22Rv1 (cell line): ENCODE measurements around the gene MAP9.
"Not testable (repeated sequence)": the region's sequence is repeated elsewhere in the genome, so short reads cannot be mapped to it uniquely, and the experiment has no call there.

Experiments
- H3K27ac ChIP-seq: fragments of 450-650 bp; 2 replicates; pipeline ENCODE4 v1.5.1; 2017
- ZFX ChIP-seq: fragments of 450-650 bp; IDR thresholded peaks from 2 replicates; pipeline ENCODE4 v1.6.1; 2017; ENCODE audit warnings: antibody characterized with exemption, borderline replicate concordance
- TF ChIP-seq, protein P1 (sequence below): fragments of 450-650 bp; IDR thresholded peaks from 2 replicates; pipeline ENCODE4 v1.5.1; 2017; ENCODE audit warnings: mild to moderate bottlenecking

MAP9 gene

DNA sequence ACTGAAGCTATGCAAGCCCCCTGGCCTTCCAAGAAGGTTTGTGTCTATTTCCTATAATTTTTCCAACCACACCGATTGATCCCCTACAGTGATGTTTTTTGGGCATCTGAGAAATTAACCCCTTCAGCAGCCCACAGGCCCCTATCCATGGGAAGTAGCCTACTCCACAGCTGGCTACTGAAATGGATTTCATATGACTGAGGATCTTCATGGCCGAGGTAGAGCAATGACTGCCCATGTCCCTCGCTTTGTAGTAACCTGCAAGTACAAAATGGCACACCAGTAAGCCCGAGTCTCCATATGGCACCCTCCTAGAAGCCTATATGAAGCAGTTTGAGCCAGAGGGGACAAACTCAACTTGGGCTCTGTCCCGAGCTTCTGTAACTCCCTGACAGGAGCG, 36.8 kb downstream of the MAP9 start:
- no peak for TF ChIP-seq ZFX
- H3K27ac ChIP-seq = no peak overlapping the region; the same call in 1 of the 2 replicates

DNA sequence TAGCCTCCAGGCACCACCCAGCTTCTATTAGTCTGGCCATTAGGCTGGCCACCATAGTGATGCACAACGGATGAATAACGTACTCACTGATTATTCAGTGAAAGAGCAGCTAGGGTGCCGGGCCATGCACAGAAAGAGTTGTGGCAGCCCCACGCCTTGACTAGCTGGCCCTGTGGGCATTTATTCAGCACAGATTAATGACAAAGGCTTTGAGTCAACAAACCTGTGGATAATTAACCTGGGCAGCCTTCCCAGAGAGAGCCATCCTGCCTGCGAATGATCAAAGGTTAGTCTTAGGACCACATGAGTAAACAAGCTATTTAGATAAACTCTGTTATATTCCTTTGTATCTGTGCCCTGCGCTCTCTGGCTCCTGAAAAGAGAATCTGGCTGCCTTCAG, 37.2 kb downstream of the MAP9 start:
- TF ChIP-seq, protein P1, sequence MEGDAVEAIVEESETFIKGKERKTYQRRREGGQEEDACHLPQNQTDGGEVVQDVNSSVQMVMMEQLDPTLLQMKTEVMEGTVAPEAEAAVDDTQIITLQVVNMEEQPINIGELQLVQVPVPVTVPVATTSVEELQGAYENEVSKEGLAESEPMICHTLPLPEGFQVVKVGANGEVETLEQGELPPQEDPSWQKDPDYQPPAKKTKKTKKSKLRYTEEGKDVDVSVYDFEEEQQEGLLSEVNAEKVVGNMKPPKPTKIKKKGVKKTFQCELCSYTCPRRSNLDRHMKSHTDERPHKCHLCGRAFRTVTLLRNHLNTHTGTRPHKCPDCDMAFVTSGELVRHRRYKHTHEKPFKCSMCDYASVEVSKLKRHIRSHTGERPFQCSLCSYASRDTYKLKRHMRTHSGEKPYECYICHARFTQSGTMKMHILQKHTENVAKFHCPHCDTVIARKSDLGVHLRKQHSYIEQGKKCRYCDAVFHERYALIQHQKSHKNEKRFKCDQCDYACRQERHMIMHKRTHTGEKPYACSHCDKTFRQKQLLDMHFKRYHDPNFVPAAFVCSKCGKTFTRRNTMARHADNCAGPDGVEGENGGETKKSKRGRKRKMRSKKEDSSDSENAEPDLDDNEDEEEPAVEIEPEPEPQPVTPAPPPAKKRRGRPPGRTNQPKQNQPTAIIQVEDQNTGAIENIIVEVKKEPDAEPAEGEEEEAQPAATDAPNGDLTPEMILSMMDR = no peak
- TF ChIP-seq ZFX = no peak
- H3K27ac ChIP-seq = no peak overlapping the region; the same call in 1 of the 2 replicates

DNA sequence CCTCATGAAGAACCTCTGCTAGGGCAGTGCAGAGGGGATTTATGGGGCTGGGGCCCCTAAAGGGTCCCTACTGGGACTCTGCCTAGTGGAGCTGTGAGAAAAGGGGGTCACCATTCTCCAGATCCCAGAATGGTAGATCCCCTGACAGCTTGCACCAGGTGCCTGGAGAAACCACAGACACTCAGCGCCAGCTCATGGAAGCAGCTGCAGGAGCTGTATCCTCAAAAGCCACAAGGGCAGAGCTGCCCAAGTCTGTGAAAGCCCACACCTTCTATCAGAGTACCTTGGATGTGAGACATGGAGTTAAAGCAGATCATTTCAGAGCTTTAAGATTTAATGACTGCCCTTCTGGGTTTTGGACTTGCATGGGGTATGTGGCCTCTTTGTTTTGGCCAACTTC, 38.6 kb downstream of the MAP9 start:
- H3K27ac ChIP-seq = no peak overlapping the region

DNA sequence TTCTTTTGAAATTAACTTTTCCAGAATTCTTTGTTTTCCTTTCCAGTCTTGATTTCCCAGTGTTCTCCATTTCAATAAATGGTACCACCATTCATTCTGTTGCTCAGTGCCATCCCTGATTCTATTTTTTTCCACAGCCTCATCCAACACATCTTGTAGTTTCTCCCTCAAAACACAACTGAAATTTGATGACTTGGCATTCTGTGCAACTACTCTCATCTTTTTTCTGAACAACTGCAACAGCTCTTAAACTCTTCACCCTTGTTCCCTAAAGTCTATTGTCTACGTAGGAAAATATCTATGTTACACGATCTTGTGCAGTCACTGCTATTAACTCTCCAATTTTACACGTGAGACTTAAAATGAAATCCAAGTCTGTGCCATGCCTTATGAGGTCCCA, 40.5 kb downstream of the MAP9 start:
- no peak overlapping the region for H3K27ac ChIP-seq
- TF ChIP-seq ZFX = no peak
- TF ChIP-seq, protein P1 = no peak

More for the DNA sequence above, 38.6 kb downstream of the MAP9 start:
- no peak for TF ChIP-seq ZFX
- TF ChIP-seq, protein P1 = no peak

DNA sequence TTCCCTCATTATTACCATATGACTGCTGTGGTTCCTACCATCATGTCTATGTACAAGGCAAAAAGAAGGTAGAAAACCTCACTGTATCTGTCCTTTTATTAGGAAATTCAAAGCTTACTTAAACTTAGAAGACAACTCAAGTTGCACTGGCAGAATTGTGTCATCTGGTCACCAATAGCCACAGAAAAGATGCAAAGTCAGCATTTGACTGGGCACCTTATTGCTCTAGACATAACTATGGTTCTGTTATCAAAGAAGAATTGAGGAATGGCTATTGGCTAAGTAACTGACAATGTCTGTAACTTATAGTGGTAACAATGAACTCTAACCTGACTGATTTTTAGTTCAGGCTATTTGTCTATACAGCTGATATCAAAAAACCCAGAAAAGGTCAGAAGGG, 45.3 kb downstream of the MAP9 start:
- no peak for TF ChIP-seq ZFX
- TF ChIP-seq, protein P1 = no peak

DNA sequence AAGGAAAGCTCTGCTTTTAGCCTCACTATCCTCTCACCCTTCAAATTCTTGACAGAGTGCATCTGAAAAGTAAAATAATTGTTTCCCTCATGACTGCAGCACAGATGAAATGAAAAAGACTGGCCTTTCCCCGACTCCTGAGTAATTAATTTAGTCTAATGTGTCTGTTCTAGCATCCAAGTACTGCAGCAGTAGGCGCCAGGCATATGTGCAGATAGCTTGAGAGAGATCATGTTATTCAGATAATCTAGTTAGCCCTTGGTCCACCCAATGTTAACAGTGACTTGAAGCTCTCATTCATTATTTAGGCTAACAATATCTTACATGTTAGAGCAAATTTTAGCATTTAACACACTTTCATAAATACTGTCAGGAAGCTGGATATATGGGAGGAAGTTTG, 54.0 kb downstream of the MAP9 start:
- H3K27ac ChIP-seq = no peak overlapping the region
- TF ChIP-seq ZFX = no peak
- TF ChIP-seq, protein P1 = no peak

More for the DNA sequence above, 45.3 kb downstream of the MAP9 start:
- no peak overlapping the region for H3K27ac ChIP-seq

DNA sequence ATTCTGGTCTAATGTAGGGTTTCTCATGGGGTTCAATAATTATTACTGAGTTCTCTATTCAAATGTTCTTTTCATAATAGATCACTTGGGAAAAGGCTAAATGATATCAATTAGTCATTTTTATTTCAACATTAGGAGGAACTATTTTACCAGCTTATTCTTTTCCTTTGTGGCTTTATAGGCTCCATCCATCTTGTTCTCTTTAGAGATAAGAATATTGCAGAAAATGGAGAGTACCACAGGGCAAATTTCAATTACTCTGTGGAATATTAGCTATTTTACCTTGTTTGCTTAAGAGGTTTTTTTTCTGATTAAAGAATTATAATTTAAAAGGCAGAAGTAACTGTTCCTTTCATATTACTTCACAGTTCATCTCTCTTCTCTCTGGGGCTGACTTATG, 55.8 kb downstream of the MAP9 start:
- H3K27ac ChIP-seq = no peak overlapping the region
- TF ChIP-seq, protein P1 = no peak
- TF ChIP-seq ZFX = no peak

DNA sequence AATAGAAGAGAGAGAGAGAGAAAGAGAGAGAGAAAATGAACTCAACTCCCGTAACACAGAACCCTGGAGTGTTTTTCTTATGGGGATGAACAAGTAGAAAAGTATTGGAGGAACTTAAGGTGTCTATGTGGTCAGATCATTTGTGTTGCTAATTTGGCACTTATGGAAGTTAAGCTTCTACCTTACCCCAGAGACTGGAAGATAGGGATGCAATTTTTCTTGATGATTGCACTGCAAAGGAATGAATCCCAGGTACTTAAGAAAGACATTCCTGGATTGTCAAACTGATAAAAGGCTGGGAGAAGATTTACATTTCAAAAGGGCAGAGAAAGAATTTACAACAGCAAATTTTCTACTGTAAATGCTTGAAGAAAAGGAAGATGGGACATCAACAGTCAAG, 57.2 kb downstream of the MAP9 start:
- TF ChIP-seq, protein P1 = no peak
- TF ChIP-seq ZFX = no peak
- H3K27ac ChIP-seq = no peak overlapping the region

DNA sequence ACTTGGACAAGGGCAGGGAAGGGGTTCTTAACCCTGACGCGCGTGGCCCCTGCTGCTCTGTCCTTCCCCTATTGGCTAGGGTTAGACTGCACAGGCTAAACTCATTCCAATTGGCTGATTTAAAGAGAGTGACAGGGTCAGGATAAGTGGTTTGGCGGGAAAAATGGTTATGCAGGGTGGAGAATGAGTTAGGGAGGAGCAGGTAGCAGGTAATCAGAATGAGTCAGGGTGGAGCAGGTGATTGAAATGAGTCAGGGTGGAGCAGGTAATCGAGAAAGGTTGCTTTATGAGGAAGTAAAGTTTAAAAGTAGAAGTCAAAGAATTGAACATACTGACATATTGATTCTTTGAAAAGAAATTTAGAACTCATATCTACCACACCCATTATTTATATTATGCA, 64.7 kb downstream of the MAP9 start:
- not testable (repeated sequence) for H3K27ac ChIP-seq
